ENCODE results near the gene GPNMB. TPM values are rescaled to one million over a fixed set of nuclear protein-coding genes. Genes with fewer than 3 reads are reported as not detected.
A peak's percentile ranks its signal among the peaks of the same experiment; 100 is the strongest.

GPNMB gene
- polyA plus RNA-seq, 3 donors: 1.3 to 3.0 (median 1.5) TPM

DNA sequence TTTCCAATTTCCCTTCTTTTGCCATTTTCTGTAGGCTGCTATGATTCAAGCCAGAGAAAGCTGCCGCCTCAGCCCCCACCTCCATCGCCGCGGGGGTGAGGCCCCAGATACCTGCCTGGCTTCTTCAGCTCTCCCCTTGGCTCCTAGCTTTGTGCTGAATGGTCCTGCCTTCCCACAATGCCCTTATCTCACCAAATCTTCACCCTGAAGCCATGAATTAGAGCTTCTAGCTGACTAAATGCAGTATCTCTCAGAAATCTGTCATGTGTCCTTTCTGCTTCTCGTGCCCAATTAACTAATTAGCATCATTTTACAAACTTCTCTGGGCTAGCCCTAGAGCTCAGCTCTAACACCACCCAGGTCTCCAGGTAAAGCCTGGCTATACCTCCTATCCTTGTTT, 32.2 kb upstream of the GPNMB start:
- H3K9ac ChIP-seq (ENCODE audit: insufficient read depth, low read length, poor library complexity, severe bottlenecking): no peak overlapping the region
- no peak overlapping the region for H2AFZ ChIP-seq (ENCODE audit: insufficient read depth, low read depth, low read length, poor library complexity, severe bottlenecking)
- H3K27me3 ChIP-seq (ENCODE audit: control insufficient read depth in 2 of 2, insufficient read depth in 2 of 2, low read length in 2 of 2): no peaks in the 10 kb centered on the region
- TF ChIP-seq, protein P1, sequence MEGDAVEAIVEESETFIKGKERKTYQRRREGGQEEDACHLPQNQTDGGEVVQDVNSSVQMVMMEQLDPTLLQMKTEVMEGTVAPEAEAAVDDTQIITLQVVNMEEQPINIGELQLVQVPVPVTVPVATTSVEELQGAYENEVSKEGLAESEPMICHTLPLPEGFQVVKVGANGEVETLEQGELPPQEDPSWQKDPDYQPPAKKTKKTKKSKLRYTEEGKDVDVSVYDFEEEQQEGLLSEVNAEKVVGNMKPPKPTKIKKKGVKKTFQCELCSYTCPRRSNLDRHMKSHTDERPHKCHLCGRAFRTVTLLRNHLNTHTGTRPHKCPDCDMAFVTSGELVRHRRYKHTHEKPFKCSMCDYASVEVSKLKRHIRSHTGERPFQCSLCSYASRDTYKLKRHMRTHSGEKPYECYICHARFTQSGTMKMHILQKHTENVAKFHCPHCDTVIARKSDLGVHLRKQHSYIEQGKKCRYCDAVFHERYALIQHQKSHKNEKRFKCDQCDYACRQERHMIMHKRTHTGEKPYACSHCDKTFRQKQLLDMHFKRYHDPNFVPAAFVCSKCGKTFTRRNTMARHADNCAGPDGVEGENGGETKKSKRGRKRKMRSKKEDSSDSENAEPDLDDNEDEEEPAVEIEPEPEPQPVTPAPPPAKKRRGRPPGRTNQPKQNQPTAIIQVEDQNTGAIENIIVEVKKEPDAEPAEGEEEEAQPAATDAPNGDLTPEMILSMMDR (IDR thresholded peaks at IDR 0.05): no peak
- Mint-ChIP-seq H3K36me3 (no peaks in the 10 kb centered on the region), H3K27me3 (ENCODE audit: low read depth in 3 of 3) (peaks cover 0 to 2% (median 0%) of the 10 kb centered on the region in 3 donors), H3K9me3 (peaks cover 0 to 3% (median 0%) of the 10 kb centered on the region in 7 donors), H3K27ac (peak overlapping the region in 2 of 7 donors; percentile 2 to 50), H3K4me3 (no peak overlapping the region), H3K4me1 (peaks cover 38% of the 10 kb centered on the region)
- WGBS (ENCODE audit: insufficient coverage): 98% methylated on average over 5 of the region's 5 CpGs
- H4K20me1 ChIP-seq (ENCODE audit: insufficient read depth, low read length): no peaks in the 10 kb centered on the region
- H3K4me3 ChIP-seq (replicated peaks in 1 of 3; ENCODE audit: low read depth in 2 of 3, low read length in 3 of 3): no peak overlapping the region
- no peaks in the 10 kb centered on the region for H3K36me3 ChIP-seq (replicated peaks in 1 of 2; ENCODE audit: control insufficient read depth in 1 of 2, insufficient read depth in 2 of 2, low read length in 2 of 2)
- H3K9me3 ChIP-seq (replicated peaks in 1 of 2; ENCODE audit: control insufficient read depth in 1 of 2, insufficient read depth in 1 of 2, low read length in 2 of 2): no peaks in the 10 kb centered on the region
- H3K27ac ChIP-seq (ENCODE audit: low read depth in 1 of 2, low read length in 2 of 2): no peak overlapping the region
- peaks cover 34 to 37% of the 10 kb centered on the region in 2 donors for H3K4me1 ChIP-seq (ENCODE audit: control insufficient read depth in 1 of 2, insufficient read depth in 2 of 2, low read length in 2 of 2)
- no peak for DNase-seq
- H3K79me2 ChIP-seq (ENCODE audit: insufficient read depth, low read length): no peaks in the 10 kb centered on the region
- intact Hi-C loops (cut with micrococcal nuclease): no loop called here
- H3K4me2 ChIP-seq (replicated peaks; ENCODE audit: extremely low read depth, low read length, poor library complexity, severe bottlenecking): no peak overlapping the region

DNA sequence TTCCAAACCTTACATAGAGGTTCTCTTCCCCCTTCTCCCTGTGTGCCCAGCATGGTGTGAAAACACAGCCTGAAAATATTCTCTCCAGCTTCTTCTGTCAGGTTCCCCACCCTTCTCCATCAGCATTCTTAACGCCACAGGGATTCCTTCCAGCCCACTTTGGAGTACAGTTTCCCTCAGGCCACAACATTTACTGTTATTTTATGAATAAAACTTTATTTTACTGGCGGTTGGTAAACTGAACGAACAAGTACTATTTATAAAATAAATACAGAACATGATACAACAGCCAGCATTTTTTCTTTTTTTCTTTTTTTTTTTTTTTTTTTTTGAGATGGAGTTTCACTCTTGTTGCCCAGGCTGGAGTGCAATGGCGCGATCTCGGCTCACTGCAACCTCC, 31.6 kb upstream of the GPNMB start:
- Histone ChIP-seq H3K27me3 (ENCODE audit: control insufficient read depth in 2 of 2, insufficient read depth in 2 of 2, low read length in 2 of 2) (no peaks in the 10 kb centered on the region), H3K4me3 (replicated peaks in 1 of 3; ENCODE audit: low read depth in 2 of 3, low read length in 3 of 3) (no peak overlapping the region), H3K4me2 (replicated peaks; ENCODE audit: extremely low read depth, low read length, poor library complexity, severe bottlenecking) (no peak overlapping the region), H3K27ac (ENCODE audit: low read depth in 1 of 2, low read length in 2 of 2) (no peak overlapping the region), H3K9me3 (replicated peaks in 1 of 2; ENCODE audit: control insufficient read depth in 1 of 2, insufficient read depth in 1 of 2, low read length in 2 of 2) (no peaks in the 10 kb centered on the region), H3K79me2 (ENCODE audit: insufficient read depth, low read length) (no peaks in the 10 kb centered on the region), H4K20me1 (ENCODE audit: insufficient read depth, low read length) (no peaks in the 10 kb centered on the region), H3K36me3 (replicated peaks in 1 of 2; ENCODE audit: control insufficient read depth in 1 of 2, insufficient read depth in 2 of 2, low read length in 2 of 2) (no peaks in the 10 kb centered on the region), H3K4me1 (ENCODE audit: control insufficient read depth in 1 of 2, insufficient read depth in 2 of 2, low read length in 2 of 2) (peaks cover 28 to 32% of the 10 kb centered on the region in 2 donors), H2AFZ (ENCODE audit: insufficient read depth, low read depth, low read length, poor library complexity, severe bottlenecking) (no peak overlapping the region), H3K9ac (ENCODE audit: insufficient read depth, low read length, poor library complexity, severe bottlenecking) (no peak overlapping the region)
- intact Hi-C loops (cut with micrococcal nuclease): no loop called here
- no CpG with 5 or more reads among the region's 6 CpGs for WGBS (ENCODE audit: insufficient coverage)
- Mint-ChIP-seq H3K4me3 (no peak overlapping the region), H3K9me3 (peaks cover 0 to 3% (median 0%) of the 10 kb centered on the region in 7 donors), H3K27ac (no peak overlapping the region), H3K27me3 (ENCODE audit: low read depth in 3 of 3) (peaks cover 0 to 2% (median 0%) of the 10 kb centered on the region in 3 donors), H3K4me1 (peaks cover 34% of the 10 kb centered on the region), H3K36me3 (no peaks in the 10 kb centered on the region)
- TF ChIP-seq, protein P1 (IDR thresholded peaks at IDR 0.05): no peak
- DNase-seq: no peak
